Subcutaneous adipose tissue (tissue), 4 donors: ENCODE measurements around the gene SHANK3. TPM values are rescaled to one million over a fixed set of nuclear protein-coding genes. Genes with fewer than 3 reads are reported as not detected.

Experiments used
- small RNA-seq: library from RNA; depleted of rRNA; stranded (forward); fragments of <200 nt; gene quantifications from one replicate; pipeline ENCODE3, GENCODE V24; 2016
- total RNA-seq, 4 donors: library from RNA; depleted of rRNA; stranded (reverse); fragments of >200 nt; gene quantifications; one replicate each; pipeline ENCODE4 v1.1.0, GENCODE V29; 2016
- TF ChIP-seq, protein P1 (sequence below): fragments of 450-650 bp; IDR thresholded peaks from one replicate; pipeline ENCODE4 v1.5.1; 2016; ENCODE audit warnings: low read depth, mild to moderate bottlenecking, control low read depth, antibody characterized with exemption, moderate library complexity

SHANK3 gene
- total RNA-seq, 4 donors from 2014 or later: 5.1 to 87.2 (median 15.2) TPM

DNA sequence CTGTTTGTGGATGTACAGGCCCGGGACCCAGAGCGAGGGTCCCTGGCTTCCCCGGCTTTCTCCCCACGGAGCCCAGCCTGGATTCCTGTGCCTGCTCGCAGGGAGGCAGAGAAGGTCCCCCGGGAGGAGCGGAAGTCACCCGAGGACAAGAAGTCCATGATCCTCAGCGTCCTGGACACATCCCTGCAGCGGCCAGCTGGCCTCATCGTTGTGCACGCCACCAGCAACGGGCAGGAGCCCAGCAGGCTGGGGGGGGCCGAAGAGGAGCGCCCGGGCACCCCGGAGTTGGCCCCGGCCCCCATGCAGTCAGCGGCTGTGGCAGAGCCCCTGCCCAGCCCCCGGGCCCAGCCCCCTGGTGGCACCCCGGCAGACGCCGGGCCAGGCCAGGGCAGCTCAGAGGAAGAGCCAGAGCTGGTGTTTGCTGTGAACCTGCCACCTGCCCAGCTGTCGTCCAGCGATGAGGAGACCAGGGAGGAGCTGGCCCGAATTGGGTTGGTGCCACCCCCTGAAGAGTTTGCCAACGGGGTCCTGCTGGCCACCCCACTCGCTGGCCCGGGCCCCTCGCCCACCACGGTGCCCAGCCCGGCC, 48.7 kb downstream of the SHANK3 start:
- TF ChIP-seq, protein P1, sequence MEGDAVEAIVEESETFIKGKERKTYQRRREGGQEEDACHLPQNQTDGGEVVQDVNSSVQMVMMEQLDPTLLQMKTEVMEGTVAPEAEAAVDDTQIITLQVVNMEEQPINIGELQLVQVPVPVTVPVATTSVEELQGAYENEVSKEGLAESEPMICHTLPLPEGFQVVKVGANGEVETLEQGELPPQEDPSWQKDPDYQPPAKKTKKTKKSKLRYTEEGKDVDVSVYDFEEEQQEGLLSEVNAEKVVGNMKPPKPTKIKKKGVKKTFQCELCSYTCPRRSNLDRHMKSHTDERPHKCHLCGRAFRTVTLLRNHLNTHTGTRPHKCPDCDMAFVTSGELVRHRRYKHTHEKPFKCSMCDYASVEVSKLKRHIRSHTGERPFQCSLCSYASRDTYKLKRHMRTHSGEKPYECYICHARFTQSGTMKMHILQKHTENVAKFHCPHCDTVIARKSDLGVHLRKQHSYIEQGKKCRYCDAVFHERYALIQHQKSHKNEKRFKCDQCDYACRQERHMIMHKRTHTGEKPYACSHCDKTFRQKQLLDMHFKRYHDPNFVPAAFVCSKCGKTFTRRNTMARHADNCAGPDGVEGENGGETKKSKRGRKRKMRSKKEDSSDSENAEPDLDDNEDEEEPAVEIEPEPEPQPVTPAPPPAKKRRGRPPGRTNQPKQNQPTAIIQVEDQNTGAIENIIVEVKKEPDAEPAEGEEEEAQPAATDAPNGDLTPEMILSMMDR: no peak

DNA sequence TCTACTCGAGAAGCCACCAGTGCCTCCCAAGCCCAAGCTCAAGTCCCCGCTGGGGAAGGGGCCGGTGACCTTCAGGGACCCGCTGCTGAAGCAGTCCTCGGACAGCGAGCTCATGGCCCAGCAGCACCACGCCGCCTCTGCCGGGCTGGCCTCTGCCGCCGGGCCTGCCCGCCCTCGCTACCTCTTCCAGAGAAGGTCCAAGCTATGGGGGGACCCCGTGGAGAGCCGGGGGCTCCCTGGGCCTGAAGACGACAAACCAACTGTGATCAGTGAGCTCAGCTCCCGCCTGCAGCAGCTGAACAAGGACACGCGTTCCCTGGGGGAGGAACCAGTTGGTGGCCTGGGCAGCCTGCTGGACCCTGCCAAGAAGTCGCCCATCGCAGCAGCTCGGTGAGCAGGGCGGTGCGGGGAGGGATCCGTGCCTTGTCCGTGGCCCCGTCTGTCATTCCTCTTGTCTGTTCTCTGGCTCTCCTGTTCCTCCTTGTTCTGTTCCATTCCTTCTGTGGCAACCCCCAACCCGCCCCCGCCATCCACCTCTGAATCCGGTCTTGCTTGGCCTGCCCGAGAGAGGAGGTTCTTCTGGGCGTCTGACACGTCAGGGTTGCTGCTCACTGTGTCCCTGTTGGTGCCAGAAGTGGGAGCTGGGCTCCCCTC, 49.6 kb downstream of the SHANK3 start:
- TF ChIP-seq, protein P1: no peak

Small RNA genes within 50 kb of the gene (small RNA-seq; reads per million reads assigned to genes)
- gene RF00019: 0.49 reads per million
- not detected for gene RNU6-409P

Other genes starting within 250 kb of the SHANK3 start
- gene SBF1, start 197.8 kb upstream of the SHANK3 start, total RNA-seq: 10 to 100 TPM; 19.9 to 66.1 (median 26.7) TPM
- gene ADM2, start 191.3 kb upstream of the SHANK3 start, total RNA-seq: not detected
- not detected for gene MIOX, start 186.0 kb upstream of the SHANK3 start, total RNA-seq
- 10 to 100 TPM; 24.1 to 76.3 (median 37.0) TPM for gene LMF2, start 165.1 kb upstream of the SHANK3 start, total RNA-seq
- 10 to 100 TPM; 15.3 to 55.6 (median 27.8) TPM for gene NCAPH2, start 164.6 kb upstream of the SHANK3 start, total RNA-seq
- gene SCO2, start 147.2 kb upstream of the SHANK3 start, total RNA-seq: 10 to 100 TPM in 1 of 4 donors, 1 to 10 TPM in 3; 1.5 to 10.7 (median 8.3) TPM
- 100 to 1,000 TPM in 3 of 4 donors, 10 to 100 TPM in 1; 28.9 to 129 (median 108) TPM for gene TYMP, start 142.8 kb upstream of the SHANK3 start, total RNA-seq
- not detected for gene KLHDC7B, start 126.9 kb upstream of the SHANK3 start, total RNA-seq
- 1 to 10 TPM in 2 of 4 donors, not detected in 2; 2.2 to 3.3 TPM for gene SYCE3, start 109.9 kb upstream of the SHANK3 start, total RNA-seq
- 10 to 100 TPM in 2 of 4 donors, 1 to 10 TPM in 2; 7.8 to 20.3 (median 10.8) TPM for gene CPT1B, start 94.4 kb upstream of the SHANK3 start, total RNA-seq
- 10 to 100 TPM; 44.7 to 80.3 (median 51.3) TPM for gene CHKB, start 90.0 kb upstream of the SHANK3 start, total RNA-seq
- gene MAPK8IP2, start 72.0 kb upstream of the SHANK3 start, total RNA-seq: 1 to 10 TPM in 1 of 4 donors, under 1 TPM in 2, not detected in 1; 0.19 to 1.1 (median 0.51) TPM
- 10 to 100 TPM; 19.9 to 56.1 (median 32.4) TPM for gene ARSA, start 44.7 kb upstream of the SHANK3 start, total RNA-seq
- 1 to 10 TPM in 2 of 4 donors, not detected in 2; 1.3 to 1.5 TPM for gene ACR, start 65.4 kb downstream of the SHANK3 start, total RNA-seq
- gene RABL2B, start 110.8 kb downstream of the SHANK3 start, total RNA-seq: 10 to 100 TPM in 3 of 4 donors, 1 to 10 TPM in 1; 8.8 to 19.4 (median 14.8) TPM